ENCODE results near the gene NEURL3. TPM values are rescaled to one million over a fixed set of nuclear protein-coding genes. Genes with fewer than 3 reads are reported as not detected.
A peak's percentile ranks its signal among the peaks of the same experiment; 100 is the strongest.
"Not testable (repeated sequence)": the region's sequence is repeated elsewhere in the genome, so short reads cannot be mapped to it uniquely, and the experiment has no call there.

The NEURL3 gene
- total RNA-seq = under 1 TPM; 0.22 to 0.27 TPM

- ChIA-PET CTCF (interaction anchor here (0.6 to 1.9 kb wide), 8 partner anchors 9 to 142 kb away, joined by 3 to 11 read pairs (median 4); no protein-coding TSS in a partner anchor), POLR2A (no interaction called here)
- no peaks in the 10 kb centered on the region for H3K36me3 Mint-ChIP-seq (ENCODE audit: low read depth)
- no peak within 1 kb of the TSS for H3K4me3 Mint-ChIP-seq
- H3K27ac Mint-ChIP-seq = peak within 1 kb of the TSS; percentile 13
- no peak for DNase-seq
- peaks cover 42% of the 10 kb centered on the region for H3K4me1 Mint-ChIP-seq
- H3K9me3 Mint-ChIP-seq = no peaks in the 10 kb centered on the region
- H3K27me3 Mint-ChIP-seq = peaks cover 8% of the 10 kb centered on the region
Measured at GRCh38 chr2:96505231-96505889, at the start of gene NEURL3. TSS of gene NEURL3 (minus strand) at chr2:96505357. CDS start at chr2:96505286, 71 bp downstream.

DNA sequence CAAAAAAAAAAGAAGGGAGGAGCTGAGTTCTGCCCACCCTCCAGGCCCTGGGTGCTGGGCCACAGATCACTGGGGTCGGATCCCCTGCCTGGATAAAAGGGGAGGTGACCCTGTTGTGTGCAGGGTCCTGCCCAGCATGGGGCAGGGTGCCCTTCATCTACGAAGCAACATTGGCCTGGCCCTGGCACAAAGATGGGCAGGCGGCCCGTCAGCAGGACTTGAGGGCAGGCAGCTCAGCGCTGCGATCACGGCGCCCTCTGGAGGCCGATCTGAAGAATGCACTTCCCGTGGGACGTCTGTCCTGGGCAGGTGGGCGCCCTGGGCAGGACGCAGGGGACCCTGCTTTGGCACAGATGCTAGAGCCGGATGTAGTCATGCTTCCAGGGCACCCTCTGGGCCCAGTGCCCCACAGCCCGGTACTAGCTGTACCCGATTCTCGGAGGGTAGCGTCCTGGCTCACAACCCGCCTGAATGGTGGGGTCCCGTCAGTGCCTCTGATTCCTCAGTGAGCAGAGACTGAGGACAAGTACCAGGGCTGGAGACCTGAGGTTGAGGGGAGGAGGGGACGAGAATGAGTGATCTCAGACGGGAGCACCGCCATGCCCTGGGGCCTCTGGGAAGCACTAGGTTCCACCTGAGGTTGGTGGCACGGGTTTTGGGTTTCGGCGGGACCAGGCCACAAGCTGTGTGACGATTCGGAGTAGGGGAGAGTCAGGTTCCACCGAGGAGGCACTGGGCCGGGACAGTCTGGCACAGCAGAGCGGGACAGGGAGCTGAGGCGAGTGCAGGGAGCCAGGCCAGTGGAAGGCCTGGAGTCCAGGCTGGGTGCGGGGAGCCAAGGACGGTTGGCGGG lies 49.4 kb upstream of the NEURL3 start:
- H3K27me3 Mint-ChIP-seq = no peaks in the 10 kb centered on the region
- peaks cover 28% of the 10 kb centered on the region for H3K4me1 Mint-ChIP-seq
- ChIA-PET POLR2A (interaction anchor here (0.6 to 1.2 kb wide), 4 partner anchors 16 to 121 kb away, joined by 3 to 4 read pairs (median 4); partner anchors contain the start of gene ARID5A), CTCF (interaction anchor here (0.6 to 2.2 kb wide), 29 partner anchors 8 to 327 kb away, joined by 3 to 21 read pairs (median 4); partner anchors contain the start of gene ARID5A)
- peaks cover 11% of the 10 kb centered on the region for H3K36me3 Mint-ChIP-seq (ENCODE audit: low read depth)
- H3K27ac Mint-ChIP-seq = peak overlapping the region; percentile 62
- H3K4me3 Mint-ChIP-seq = no peak overlapping the region
- peaks cover 2% of the 10 kb centered on the region for H3K9me3 Mint-ChIP-seq
- DNase-seq = peak; percentile 70

- not testable (repeated sequence) for H3K27me3 Mint-ChIP-seq, H3K4me3 Mint-ChIP-seq, DNase-seq, H3K9me3 Mint-ChIP-seq
- peaks cover 11% of the 10 kb centered on the region for H3K36me3 Mint-ChIP-seq (ENCODE audit: low read depth)
- CTCF ChIA-PET = interaction anchor here (0.6 to 2.2 kb wide), 27 partner anchors 8 to 326 kb away, joined by 3 to 21 read pairs (median 4); partner anchors contain the start of gene ARID5A
- POLR2A ChIA-PET = interaction anchor here (0.6 to 1.2 kb wide), 4 partner anchors 16 to 121 kb away, joined by 3 to 4 read pairs (median 4); partner anchors contain the start of gene ARID5A
- H3K27ac Mint-ChIP-seq = peak overlapping the region; percentile 62
- peaks cover 28% of the 10 kb centered on the region for H3K4me1 Mint-ChIP-seq
Measured at GRCh38 chr2:96553957-96554292, 48.8 kb upstream of the NEURL3 start.

GRCh38 chr2:96553176-96553956 lies 48.2 kb upstream of the NEURL3 start:
- Mint-ChIP-seq H3K4me1 (peaks cover 28% of the 10 kb centered on the region), H3K27ac (peak overlapping the region; percentile 73), H3K9me3 (peaks cover 2% of the 10 kb centered on the region), H3K27me3 (no peaks in the 10 kb centered on the region), H3K36me3 (ENCODE audit: low read depth) (peaks cover 11% of the 10 kb centered on the region), H3K4me3 (peak overlapping the region; percentile 16)
- CTCF ChIA-PET = interaction anchor here (0.8 to 2.2 kb wide), 20 partner anchors 9 to 326 kb away, joined by 3 to 21 read pairs (median 4); partner anchors contain the start of gene ARID5A
- POLR2A ChIA-PET = interaction anchor here (1.0 to 1.2 kb wide), 2 partner anchors 15 to 16 kb away, joined by 3 to 4 read pairs; partner anchors contain the start of gene ARID5A
- DNase-seq = no peak

- Mint-ChIP-seq H3K27ac (peak overlapping the region; percentile 73), H3K4me3 (no peak overlapping the region), H3K36me3 (ENCODE audit: low read depth) (peaks cover 16% of the 10 kb centered on the region), H3K27me3 (no peaks in the 10 kb centered on the region), H3K9me3 (peaks cover 2% of the 10 kb centered on the region), H3K4me1 (peaks cover 32% of the 10 kb centered on the region)
- DNase-seq = no peak
- ChIA-PET CTCF (interaction anchor here (0.9 to 2.2 kb wide), 4 partner anchors 8 to 19 kb away, joined by 3 to 12 read pairs (median 4); no protein-coding TSS in a partner anchor), POLR2A (no interaction called here)
Measured at GRCh38 chr2:96552315-96553175, 47.4 kb upstream of the NEURL3 start.

GRCh38 chr2:96551605-96552314 lies 46.6 kb upstream of the NEURL3 start:
- CTCF ChIA-PET = interaction anchor here (1.4 to 1.6 kb wide), 2 partner anchors 9 to 19 kb away, joined by 3 to 5 read pairs; no protein-coding TSS in a partner anchor
- no peak overlapping the region for H3K4me3 Mint-ChIP-seq

GRCh38 chr2:96550787-96551604 lies 45.8 kb upstream of the NEURL3 start:
- ChIA-PET CTCF (interaction anchor here (1.0 to 1.6 kb wide), 3 partner anchors 9 to 24 kb away, joined by 3 to 5 read pairs (median 5); no protein-coding TSS in a partner anchor), POLR2A (interaction anchor here (0.9 kb wide), 1 partner anchor 23 kb away, joined by 3 read pairs; no protein-coding TSS in a partner anchor)
- Mint-ChIP-seq H3K9me3 (no peaks in the 10 kb centered on the region), H3K4me1 (peaks cover 42% of the 10 kb centered on the region), H3K36me3 (ENCODE audit: low read depth) (peaks cover 29% of the 10 kb centered on the region), H3K27ac (no peak overlapping the region), H3K4me3 (no peak overlapping the region), H3K27me3 (no peaks in the 10 kb centered on the region)
- no peak for DNase-seq

More at GRCh38 chr2:96551605-96552314, 46.6 kb upstream of the NEURL3 start:
- POLR2A ChIA-PET = no interaction called here
- H3K27ac Mint-ChIP-seq = no peak overlapping the region
- H3K9me3 Mint-ChIP-seq = peaks cover under 1% of the 10 kb centered on the region
- no peaks in the 10 kb centered on the region for H3K27me3 Mint-ChIP-seq
- peaks cover 38% of the 10 kb centered on the region for H3K4me1 Mint-ChIP-seq
- DNase-seq = no peak
- H3K36me3 Mint-ChIP-seq (ENCODE audit: low read depth) = peaks cover 21% of the 10 kb centered on the region

- POLR2A ChIA-PET = interaction anchor here (0.9 kb wide), 1 partner anchor 23 kb away, joined by 3 read pairs; no protein-coding TSS in a partner anchor
- CTCF ChIA-PET = interaction anchor here (1.0 to 1.5 kb wide), 3 partner anchors 10 to 23 kb away, joined by 3 to 5 read pairs (median 4); no protein-coding TSS in a partner anchor
- no peak for DNase-seq
- no peak overlapping the region for H3K4me3 Mint-ChIP-seq
- peaks cover 50% of the 10 kb centered on the region for H3K4me1 Mint-ChIP-seq
- peaks cover 36% of the 10 kb centered on the region for H3K36me3 Mint-ChIP-seq (ENCODE audit: low read depth)
- no peaks in the 10 kb centered on the region for H3K27me3 Mint-ChIP-seq
- H3K9me3 Mint-ChIP-seq = no peaks in the 10 kb centered on the region
- no peak overlapping the region for H3K27ac Mint-ChIP-seq
Measured at GRCh38 chr2:96549967-96550786, 45.0 kb upstream of the NEURL3 start.

DNA sequence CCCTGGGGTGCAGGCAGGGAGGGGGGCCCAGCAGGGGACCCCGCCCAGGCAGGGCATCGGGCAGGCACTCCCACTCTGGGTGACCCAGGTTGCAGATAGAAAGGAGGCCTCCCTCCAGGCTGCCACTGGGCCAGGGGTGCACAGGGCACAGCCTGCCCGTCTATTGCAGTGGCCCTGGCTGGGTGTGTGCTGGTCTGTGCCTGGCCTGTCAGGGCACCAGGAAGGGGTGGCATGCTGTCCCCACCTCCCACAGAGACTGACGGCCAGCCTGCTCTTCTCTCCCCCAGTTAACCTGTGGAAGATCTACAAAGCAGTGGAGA lies 44.3 kb upstream of the NEURL3 start:
- Mint-ChIP-seq H3K4me1 (peaks cover 51% of the 10 kb centered on the region), H3K27ac (no peak overlapping the region), H3K9me3 (no peaks in the 10 kb centered on the region), H3K4me3 (no peak overlapping the region), H3K36me3 (ENCODE audit: low read depth) (peaks cover 41% of the 10 kb centered on the region), H3K27me3 (no peaks in the 10 kb centered on the region)
- CTCF ChIA-PET = interaction anchor here (0.5 to 1.5 kb wide), 3 partner anchors 10 to 18 kb away, joined by 3 to 5 read pairs (median 4); no protein-coding TSS in a partner anchor
- DNase-seq = no peak
- POLR2A ChIA-PET = no interaction called here

Data from activated CD4-positive, alpha-beta T cell treated with anti-CD3 and anti-CD28 coated beads, Interleukin-2, amount 10 ng/mL, durations not matched to agents 7 days and 5 days (primary cell).